Measurements from ENCODE around the gene EIF3A.

EIF3A gene

DNA sequence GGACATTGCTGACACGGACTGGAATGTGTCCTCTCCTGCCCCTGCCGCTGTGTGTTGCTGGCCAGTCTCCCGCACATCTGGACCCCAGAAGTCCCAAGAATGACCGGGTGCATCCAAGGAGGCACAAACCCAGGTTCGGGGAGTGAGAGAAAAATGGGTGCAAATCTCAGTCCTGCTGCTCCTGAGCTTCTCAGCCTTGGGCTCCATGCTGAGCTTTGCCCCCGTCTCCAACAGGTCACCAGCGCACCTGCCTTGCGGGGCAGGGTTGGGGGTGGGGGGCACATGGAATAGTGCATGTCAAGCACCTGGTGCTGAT, 57.1 kb downstream of the EIF3A start:
- no peak for DNase-seq (ENCODE audit: extremely low read depth, low read depth)
- TF ChIP-seq, protein P1, sequence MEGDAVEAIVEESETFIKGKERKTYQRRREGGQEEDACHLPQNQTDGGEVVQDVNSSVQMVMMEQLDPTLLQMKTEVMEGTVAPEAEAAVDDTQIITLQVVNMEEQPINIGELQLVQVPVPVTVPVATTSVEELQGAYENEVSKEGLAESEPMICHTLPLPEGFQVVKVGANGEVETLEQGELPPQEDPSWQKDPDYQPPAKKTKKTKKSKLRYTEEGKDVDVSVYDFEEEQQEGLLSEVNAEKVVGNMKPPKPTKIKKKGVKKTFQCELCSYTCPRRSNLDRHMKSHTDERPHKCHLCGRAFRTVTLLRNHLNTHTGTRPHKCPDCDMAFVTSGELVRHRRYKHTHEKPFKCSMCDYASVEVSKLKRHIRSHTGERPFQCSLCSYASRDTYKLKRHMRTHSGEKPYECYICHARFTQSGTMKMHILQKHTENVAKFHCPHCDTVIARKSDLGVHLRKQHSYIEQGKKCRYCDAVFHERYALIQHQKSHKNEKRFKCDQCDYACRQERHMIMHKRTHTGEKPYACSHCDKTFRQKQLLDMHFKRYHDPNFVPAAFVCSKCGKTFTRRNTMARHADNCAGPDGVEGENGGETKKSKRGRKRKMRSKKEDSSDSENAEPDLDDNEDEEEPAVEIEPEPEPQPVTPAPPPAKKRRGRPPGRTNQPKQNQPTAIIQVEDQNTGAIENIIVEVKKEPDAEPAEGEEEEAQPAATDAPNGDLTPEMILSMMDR (IDR thresholded peaks at IDR 0.05; ENCODE audit: low read depth, low read length) = no peak

DNA sequence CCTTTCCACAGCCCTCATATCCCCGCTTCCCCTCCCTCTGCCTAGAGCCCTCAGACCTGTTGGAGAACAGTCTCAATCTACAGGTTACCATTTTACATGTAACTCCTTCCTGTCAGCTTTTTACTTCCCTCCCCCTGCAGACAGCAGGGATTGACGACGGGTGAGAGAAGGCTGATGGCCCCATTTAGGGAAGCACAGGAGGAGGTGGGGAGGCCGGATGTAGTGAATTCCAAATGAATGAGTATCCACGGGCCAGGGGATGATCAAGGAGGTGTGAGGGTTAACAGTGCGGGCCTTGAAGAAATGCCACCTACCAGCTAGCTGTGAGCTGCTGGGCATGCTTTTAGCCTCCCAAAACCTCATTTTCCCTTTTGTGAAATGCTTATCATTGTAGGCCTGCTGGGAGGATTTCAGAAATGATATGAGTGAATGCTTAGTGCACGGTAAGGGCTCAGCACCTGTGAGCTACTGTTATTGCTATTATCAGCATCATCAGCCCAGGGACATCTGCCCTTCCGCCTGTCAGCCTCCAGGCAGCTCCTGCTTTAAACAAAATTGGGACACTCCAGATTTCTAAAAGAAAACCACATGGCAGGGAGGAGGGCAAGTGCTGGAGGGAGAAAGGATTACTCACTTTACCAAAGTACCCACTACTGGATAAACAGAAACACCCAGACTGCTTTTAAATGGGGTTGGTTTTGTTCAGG, 57.6 kb downstream of the EIF3A start:
- TF ChIP-seq, protein P1 (IDR thresholded peaks at IDR 0.05; ENCODE audit: low read depth, low read length) = no peak
- no peak for DNase-seq (ENCODE audit: extremely low read depth, low read depth)

DNA sequence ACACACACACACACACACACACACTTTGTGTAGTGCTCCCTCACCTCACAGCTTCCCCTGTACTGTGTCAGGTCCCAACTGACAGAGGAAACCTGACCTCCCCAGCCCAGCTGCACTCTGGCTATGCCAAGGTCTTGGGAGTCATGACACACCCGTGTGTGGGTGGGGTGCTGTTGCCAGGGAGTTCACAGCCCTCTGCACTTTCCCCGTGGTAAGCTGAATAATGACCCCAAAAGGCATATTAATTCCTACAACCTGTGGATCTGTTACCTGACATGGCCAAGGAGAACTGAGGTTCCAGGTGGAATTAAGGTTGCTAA, 60.0 kb downstream of the EIF3A start:
- no peak for DNase-seq (ENCODE audit: extremely low read depth, low read depth)
- TF ChIP-seq, protein P1 (IDR thresholded peaks at IDR 0.05; ENCODE audit: low read depth, low read length) = no peak

DNA sequence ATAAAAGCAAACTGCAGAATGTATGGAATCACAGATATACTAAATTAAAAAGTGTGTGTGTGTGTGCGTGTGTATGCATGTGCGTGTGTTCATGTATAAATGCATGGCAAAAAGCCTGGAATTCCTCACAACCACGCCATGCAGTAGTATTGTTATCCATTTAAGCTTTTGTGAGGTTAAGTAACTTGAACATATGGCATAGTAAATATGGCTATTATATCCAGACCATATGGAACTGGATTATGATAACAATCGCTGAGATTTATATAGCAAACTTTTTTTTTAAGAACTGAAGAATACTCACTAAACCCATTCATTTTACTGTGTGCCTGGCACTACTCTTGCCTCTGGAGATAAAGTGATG, 73.4 kb downstream of the EIF3A start:
- TF ChIP-seq, protein P1 (IDR thresholded peaks at IDR 0.05; ENCODE audit: low read depth, low read length) = no peak
- DNase-seq (ENCODE audit: extremely low read depth, low read depth) = no peak

DNA sequence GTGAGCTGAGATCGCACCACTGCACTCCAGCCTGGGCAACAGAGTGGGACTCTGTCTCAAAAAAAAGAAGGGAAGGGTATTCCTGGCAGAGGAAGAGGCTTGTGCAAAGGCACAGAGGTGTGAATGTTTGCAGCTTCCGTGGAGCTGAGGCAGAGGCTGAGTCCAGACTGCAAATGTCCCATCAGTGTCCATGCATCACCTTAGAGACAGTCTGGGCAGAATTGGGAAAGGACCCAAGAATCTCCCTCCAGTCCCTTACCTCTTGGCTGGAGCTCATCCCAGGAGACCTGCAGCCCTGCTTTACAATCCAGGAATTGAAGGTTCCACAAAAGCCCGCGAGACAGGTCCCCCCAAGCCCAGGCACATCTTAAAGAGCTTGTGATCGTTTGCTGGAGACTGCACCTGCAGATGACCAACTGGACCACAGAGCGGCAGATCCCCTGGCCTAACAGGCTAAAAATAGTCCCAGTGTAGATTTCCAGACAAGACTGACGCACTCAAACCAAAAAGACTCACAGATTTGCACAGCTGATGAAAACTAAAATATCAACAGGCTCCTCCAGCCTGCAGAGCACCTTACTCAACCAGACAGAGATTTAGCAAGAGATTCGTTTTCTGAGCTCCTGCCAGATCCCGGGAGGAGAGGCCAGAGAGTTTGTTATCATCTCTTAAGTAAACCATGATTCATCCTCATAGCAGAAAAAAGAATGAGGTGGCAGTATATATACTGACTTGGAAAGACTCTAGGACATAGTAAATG, 74.0 kb downstream of the EIF3A start:
- peak; percentile 89 for DNase-seq (ENCODE audit: extremely low read depth, low read depth)
- TF ChIP-seq, protein P1 (IDR thresholded peaks at IDR 0.05; ENCODE audit: low read depth, low read length) = peak; percentile 11

DNA sequence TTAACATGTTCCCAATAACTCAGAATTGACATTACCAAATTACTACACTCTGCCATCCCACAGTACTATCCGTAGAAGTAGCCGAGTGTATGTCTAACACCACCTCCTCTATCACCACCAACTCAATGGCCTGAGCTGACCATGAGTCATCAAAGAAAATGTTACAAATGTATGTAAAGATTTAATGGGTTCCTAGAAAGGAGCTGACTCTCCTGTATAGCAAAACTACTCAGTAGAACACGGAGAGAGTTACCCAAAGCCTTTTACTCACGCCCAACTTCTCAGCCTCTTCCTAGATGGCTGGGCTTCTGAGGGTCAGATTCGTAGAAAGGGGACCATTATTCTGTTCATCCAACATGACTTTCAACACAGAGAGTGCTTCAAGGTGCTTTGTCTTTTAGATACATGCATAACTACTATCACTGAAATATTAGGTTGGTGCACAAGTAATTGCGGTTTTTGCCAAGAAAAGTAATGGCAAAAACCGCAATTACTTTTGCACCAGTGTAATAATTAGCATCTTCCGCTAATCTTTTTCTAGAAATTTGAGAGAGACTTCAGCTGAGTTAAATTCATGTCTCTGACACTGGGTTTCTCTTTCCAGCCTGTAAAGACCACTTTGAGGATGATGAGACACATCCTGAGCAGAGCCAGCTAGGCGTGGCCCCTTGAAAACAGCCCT, 75.1 kb downstream of the EIF3A start:
- no peak for DNase-seq (ENCODE audit: extremely low read depth, low read depth)
- TF ChIP-seq, protein P1 (IDR thresholded peaks at IDR 0.05; ENCODE audit: low read depth, low read length) = no peak

Measured in AG09319 (cell line).